A549 (cell line): ENCODE data around the gene CARMIL3. TPM values are rescaled to one million over a fixed set of nuclear protein-coding genes. Genes with fewer than 3 reads are reported as not detected.

Experiments used
- ATAC-seq, 2 experiments: fragments of 200-7000 bp in 1 of 2; fragments of >200 bp in 1 of 2; cut with Nextera tagmentation in 1 of 2; cut with Tn5 transposase in 1 of 2; 3 replicates each; pipeline versions ENCODE4 v1.8.0 to v1.9.1; 2018 to 2020; ENCODE audit warnings: mild to moderate bottlenecking in 1 of 2, moderate library complexity in 1 of 2
- CTCF ChIA-PET: fragments of 300-600 bp; sonication (Branson Sonifier 250); formaldehyde crosslinking; extraction: SDS; loops from one replicate; lab custom pipeline; 2021; ENCODE audit warnings: antibody characterized with exemption, inconsistent platforms; lab: Yijun Ruan, JAX
- POLR2A ChIA-PET: fragments of 350-600 bp; formaldehyde crosslinking; extraction: SDS; loops from one replicate; lab custom pipeline; 2021; ENCODE audit warnings: antibody characterized with exemption, inconsistent platforms; lab: Yijun Ruan, JAX
- DNase-seq, 2 experiments: peaks; one replicate each; pipeline versions ENCODE4 v3.0.0 to v3.0.0-alpha.2; 2011 to 2016; ENCODE audit warnings: low read depth in 1 of 2, low spot score in 1 of 2
- FAIRE-seq: peaks from 2 replicates; lab custom pipeline; 2011; peaks lifted over from hg19 to GRCh38; lab: Jason Lieb, UNC
- H3K27ac ChIP-seq, 2 experiments: fragments of >200 bp; sonication (Bioruptor Twin); formaldehyde crosslinking; 3 replicates each; pipeline ENCODE4 v1.5.1; 2016 to 2017
- H3K4me1 ChIP-seq: fragments of >200 bp; sonication (Bioruptor Twin); formaldehyde crosslinking; 3 replicates; pipeline ENCODE4 v1.6.1; 2016
- H3K4me2 ChIP-seq: fragments of >200 bp; sonication (Bioruptor Twin); formaldehyde crosslinking; 3 replicates; pipeline ENCODE4 v1.6.1; 2016
- H3K4me3 ChIP-seq: fragments of >200 bp; sonication (Bioruptor Twin); formaldehyde crosslinking; 3 replicates; pipeline ENCODE4 v1.5.1; 2016
- H3K9me3 ChIP-seq: fragments of >200 bp; sonication (Bioruptor Twin); formaldehyde crosslinking; 3 replicates; pipeline ENCODE4 v1.6.1; 2016
- CBX2 ChIP-seq: fragments of 200-600 bp; sonication (generic); IDR thresholded peaks from 2 replicates; pipeline ENCODE4 v1.6.1; 2016; ENCODE audit warnings: low read depth, mild to moderate bottlenecking, borderline replicate concordance
- EHMT2 ChIP-seq: fragments of 200-600 bp; sonication (generic); IDR thresholded peaks from 2 replicates; pipeline ENCODE4 v1.6.1; 2016; ENCODE audit warnings: antibody characterized with exemption, low read depth, mild to moderate bottlenecking, moderate library complexity
- EP300 ChIP-seq, 2 experiments: fragments of >200 bp; sonication (Bioruptor Twin); formaldehyde crosslinking; IDR thresholded peaks; 2 replicates in 1 of 2; 3 replicates in 1 of 2; pipeline ENCODE4 v1.6.1; 2016 to 2017
- FOSL2 ChIP-seq, 2 experiments: fragments of 450-650 bp in 1 of 2; fragments of >200 bp in 1 of 2; sonication (Bioruptor Twin) in 1 of 2; formaldehyde crosslinking; IDR thresholded peaks; 2 replicates each; pipeline versions ENCODE4 v1.5.0 to v1.6.1; 2016 to 2020; ENCODE audit warnings: mild to moderate bottlenecking in 1 of 2, moderate library complexity in 1 of 2
- GATA3 ChIP-seq: IDR thresholded peaks from 2 replicates; pipeline ENCODE4 v1.6.1; 2012; ENCODE audit warnings: borderline replicate concordance
- HDAC2 ChIP-seq: fragments of 200-600 bp; sonication (generic); IDR thresholded peaks from 2 replicates; pipeline ENCODE4 v1.6.1; 2016
- HEYL ChIP-seq: fragments of 250-450 bp; sonication (Bioruptor Pico); IDR thresholded peaks from 2 replicates; pipeline ENCODE4 v1.8.0; 2021; ENCODE audit warnings: mild to moderate bottlenecking, moderate library complexity
- HOXA7 ChIP-seq: fragments of 250-450 bp; sonication (Bioruptor Pico); IDR thresholded peaks from 2 replicates; pipeline ENCODE4 v1.5.0; 2020; ENCODE audit warnings: mild to moderate bottlenecking, moderate library complexity
- HOXB13 ChIP-seq: fragments of 250-450 bp; sonication (Bioruptor Pico); IDR thresholded peaks from 2 replicates; pipeline ENCODE4 v1.5.0; 2020; ENCODE audit warnings: low read depth, mild to moderate bottlenecking, moderate library complexity
- JUN ChIP-seq, 2 experiments: fragments of >200 bp; sonication (Bioruptor Twin); formaldehyde crosslinking; IDR thresholded peaks; 2 replicates in 1 of 2; 3 replicates in 1 of 2; pipeline ENCODE4 v1.6.1; 2016 to 2017
- KDM5A ChIP-seq: fragments of 200-600 bp; sonication (generic); IDR thresholded peaks from 2 replicates; pipeline ENCODE4 v1.6.1; 2016; ENCODE audit warnings: antibody characterized with exemption, mild to moderate bottlenecking
- MAFK ChIP-seq: fragments of 450-650 bp; IDR thresholded peaks from 2 replicates; pipeline ENCODE4 v1.6.1; 2014; ENCODE audit not compliant: partially characterized antibody
- MYC ChIP-seq: IDR thresholded peaks from 2 replicates; pipeline ENCODE4 v1.6.1; 2012; ENCODE audit warnings: mild to moderate bottlenecking, inconsistent platforms, low read length, improper control_type of control experiment, borderline replicate concordance
- NFE2L2 ChIP-seq: fragments of 150-350 bp; conservative IDR thresholded peaks from 2 replicates; pipeline ENCODE4 v1.6.1; 2014; ENCODE audit warnings: low read length
- RNF2 ChIP-seq: fragments of 200-600 bp; sonication (generic); IDR thresholded peaks from 2 replicates; pipeline ENCODE4 v1.6.1; 2016; ENCODE audit warnings: low read depth, mild to moderate bottlenecking, antibody characterized with exemption, moderate library complexity, borderline replicate concordance
- SMC3 ChIP-seq: fragments of >200 bp; sonication (Bioruptor Twin); formaldehyde crosslinking; IDR thresholded peaks from 3 replicates; pipeline ENCODE4 v1.6.1; 2018; ENCODE audit warnings: inconsistent platforms
- TP53 ChIP-seq: fragments of 250-450 bp; sonication (Bioruptor Pico); IDR thresholded peaks from 2 replicates; pipeline ENCODE4 v1.5.0; 2021; ENCODE audit warnings: mild to moderate bottlenecking, moderate library complexity
- USF2 ChIP-seq: fragments of 450-650 bp; IDR thresholded peaks from 2 replicates; pipeline ENCODE4 v1.6.1; 2014; ENCODE audit warnings: antibody characterized with exemption
- ZFP36 ChIP-seq: fragments of 450-650 bp; IDR thresholded peaks from 2 replicates; pipeline ENCODE4 v1.6.1; 2014; ENCODE audit warnings: borderline replicate concordance; ENCODE audit not compliant: partially characterized antibody
- ZSCAN20 ChIP-seq: fragments of 250-450 bp; sonication (Bioruptor Pico); IDR thresholded peaks from 2 replicates; pipeline ENCODE4 v1.8.0; 2022; ENCODE audit warnings: mild to moderate bottlenecking, moderate library complexity
- WGBS: methylation state at CpG from one replicate; pipeline ENCODE4 v1.1.6; 2017; ENCODE audit errors: missing lambda C conversion rate; 5-methylcytosine and 5-hydroxymethylcytosine counted together
- polyA plus RNA-seq, 4 experiments: library from polyadenylated mRNA; depleted of rRNA in 3 of 4; stranded (reverse); fragments of >200 nt; fragmentation: RNase III in 1 of 4; extraction: RNeasy Plus Mini Kit Qiagen cat#74134 plus additional on column Dnase treatment in 1 of 4; gene quantifications; 2 replicates in 3 of 4; 3 replicates in 1 of 4; pipeline ENCODE4 v1.2.3, GENCODE V29; 2011 to 2017
- TF ChIP-seq, protein P1 (sequence below): fragments of >200 bp; sonication (Bioruptor Twin); formaldehyde crosslinking; IDR thresholded peaks from 3 replicates; pipeline ENCODE4 v1.5.1; 2016
- TF ChIP-seq, protein P2 (sequence below): fragments of >200 bp; sonication (Bioruptor Twin); formaldehyde crosslinking; IDR thresholded peaks from 3 replicates; pipeline ENCODE4 v1.6.1; 2016
- TF ChIP-seq, protein P3 (sequence below): fragments of 150-350 bp; IDR thresholded peaks from 2 replicates; pipeline ENCODE4 v1.6.1; 2014; ENCODE audit warnings: low read depth, mild to moderate bottlenecking, low read length

The CARMIL3 gene
- polyA plus RNA-seq, 2 of the 4 experiments (the other 2 are of a cell fraction) = 0.45 to 0.98 TPM

- H3K9me3 ChIP-seq = no peaks in the 10 kb centered on the region
- no peak overlapping the region for H3K4me2 ChIP-seq
- WGBS = 37% methylated on average over 8 of the region's 11 CpGs
- ATAC-seq (no peak), DNase-seq (no peak), FAIRE-seq (no peak)
- ChIA-PET POLR2A (no interaction called here), CTCF (interaction anchor here (1.1 to 11.2 kb wide), 6 partner anchors 12 to 40 kb away, joined by 3 to 101 read pairs (median 20); partner anchors contain the start of genes DCAF11 and NRL)
- no peak overlapping the region for H3K4me3 ChIP-seq
- H3K4me1 ChIP-seq = no peaks in the 10 kb centered on the region
- TF ChIP-seq ZSCAN20 (CRISPR knock-in tag) = no peak
- no peak for TF ChIP-seq HEYL (CRISPR knock-in tag)
- TF ChIP-seq GATA3 = no peak
- TF ChIP-seq, protein P1, sequence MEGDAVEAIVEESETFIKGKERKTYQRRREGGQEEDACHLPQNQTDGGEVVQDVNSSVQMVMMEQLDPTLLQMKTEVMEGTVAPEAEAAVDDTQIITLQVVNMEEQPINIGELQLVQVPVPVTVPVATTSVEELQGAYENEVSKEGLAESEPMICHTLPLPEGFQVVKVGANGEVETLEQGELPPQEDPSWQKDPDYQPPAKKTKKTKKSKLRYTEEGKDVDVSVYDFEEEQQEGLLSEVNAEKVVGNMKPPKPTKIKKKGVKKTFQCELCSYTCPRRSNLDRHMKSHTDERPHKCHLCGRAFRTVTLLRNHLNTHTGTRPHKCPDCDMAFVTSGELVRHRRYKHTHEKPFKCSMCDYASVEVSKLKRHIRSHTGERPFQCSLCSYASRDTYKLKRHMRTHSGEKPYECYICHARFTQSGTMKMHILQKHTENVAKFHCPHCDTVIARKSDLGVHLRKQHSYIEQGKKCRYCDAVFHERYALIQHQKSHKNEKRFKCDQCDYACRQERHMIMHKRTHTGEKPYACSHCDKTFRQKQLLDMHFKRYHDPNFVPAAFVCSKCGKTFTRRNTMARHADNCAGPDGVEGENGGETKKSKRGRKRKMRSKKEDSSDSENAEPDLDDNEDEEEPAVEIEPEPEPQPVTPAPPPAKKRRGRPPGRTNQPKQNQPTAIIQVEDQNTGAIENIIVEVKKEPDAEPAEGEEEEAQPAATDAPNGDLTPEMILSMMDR = no peak
- no peak for TF ChIP-seq SMC3
- H3K27ac ChIP-seq = no peak overlapping the region
These were observed 23.0 kb downstream of the CARMIL3 start for GRCh38 chr14:24074625-24075484.

- ATAC-seq = no peak
- POLR2A ChIA-PET = no interaction called here
These were observed 23.9 kb downstream of the CARMIL3 start for GRCh38 chr14:24075485-24076301.

More at GRCh38 chr14:24075485-24076301, 23.9 kb downstream of the CARMIL3 start:
- DNase-seq = no peak
- Histone ChIP-seq H3K9me3 (no peaks in the 10 kb centered on the region), H3K27ac (no peak overlapping the region)
- no peak for TF ChIP-seq RNF2
- TF ChIP-seq NFE2L2 = no peak
- TF ChIP-seq GATA3 = no peak
- TF ChIP-seq USF2 = no peak
- TF ChIP-seq ZFP36 = no peak
- no peak for TF ChIP-seq CBX2
- TF ChIP-seq HOXA7 (CRISPR knock-in tag) = no peak
- TF ChIP-seq EHMT2 = no peak
- TF ChIP-seq FOSL2 (IDR thresholded peaks at IDR 0.05) = no peak
- no peak for TF ChIP-seq FOSL2 (CRISPR knock-in tag; IDR thresholded peaks at IDR 0.05)
- no peak for TF ChIP-seq KDM5A
- TF ChIP-seq MAFK = no peak
- no peak for TF ChIP-seq HOXB13
- no peak for TF ChIP-seq TP53 (CRISPR knock-in tag)
- TF ChIP-seq MYC = no peak
- TF ChIP-seq, protein P2, sequence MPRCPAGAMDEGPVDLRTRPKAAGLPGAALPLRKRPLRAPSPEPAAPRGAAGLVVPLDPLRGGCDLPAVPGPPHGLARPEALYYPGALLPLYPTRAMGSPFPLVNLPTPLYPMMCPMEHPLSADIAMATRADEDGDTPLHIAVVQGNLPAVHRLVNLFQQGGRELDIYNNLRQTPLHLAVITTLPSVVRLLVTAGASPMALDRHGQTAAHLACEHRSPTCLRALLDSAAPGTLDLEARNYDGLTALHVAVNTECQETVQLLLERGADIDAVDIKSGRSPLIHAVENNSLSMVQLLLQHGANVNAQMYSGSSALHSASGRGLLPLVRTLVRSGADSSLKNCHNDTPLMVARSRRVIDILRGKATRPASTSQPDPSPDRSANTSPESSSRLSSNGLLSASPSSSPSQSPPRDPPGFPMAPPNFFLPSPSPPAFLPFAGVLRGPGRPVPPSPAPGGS = no peak
- TF ChIP-seq HDAC2 = no peak
- no peak for TF ChIP-seq EP300 (IDR thresholded peaks at IDR 0.05)
- TF ChIP-seq JUN (IDR thresholded peaks at IDR 0.05) = no peak
- TF ChIP-seq, protein P3, sequence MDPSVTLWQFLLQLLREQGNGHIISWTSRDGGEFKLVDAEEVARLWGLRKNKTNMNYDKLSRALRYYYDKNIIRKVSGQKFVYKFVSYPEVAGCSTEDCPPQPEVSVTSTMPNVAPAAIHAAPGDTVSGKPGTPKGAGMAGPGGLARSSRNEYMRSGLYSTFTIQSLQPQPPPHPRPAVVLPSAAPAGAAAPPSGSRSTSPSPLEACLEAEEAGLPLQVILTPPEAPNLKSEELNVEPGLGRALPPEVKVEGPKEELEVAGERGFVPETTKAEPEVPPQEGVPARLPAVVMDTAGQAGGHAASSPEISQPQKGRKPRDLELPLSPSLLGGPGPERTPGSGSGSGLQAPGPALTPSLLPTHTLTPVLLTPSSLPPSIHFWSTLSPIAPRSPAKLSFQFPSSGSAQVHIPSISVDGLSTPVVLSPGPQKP = no peak
- TF ChIP-seq, all 56 proteins: peak for 0
- Histone ChIP-seq H3K4me2 (no peak overlapping the region), H3K4me1 (peaks cover 7% of the 10 kb centered on the region), H3K4me3 (no peak overlapping the region)
- WGBS = 76% methylated on average over 7 of the region's 11 CpGs
- CTCF ChIA-PET = interaction anchor here (1.1 to 11.2 kb wide), 6 partner anchors 11 to 39 kb away, joined by 3 to 101 read pairs (median 20); partner anchors contain the start of genes DCAF11 and NRL
- no peak for FAIRE-seq
